AG04450 (cell line): ENCODE results near the gene MYH11. TPM values are rescaled to one million over a fixed set of nuclear protein-coding genes. Genes with fewer than 3 reads are reported as not detected.
"Not testable (repeated sequence)": the region's sequence is repeated elsewhere in the genome, so short reads cannot be mapped to it uniquely, and the experiment has no call there.

Source experiments
- CTCF ChIA-PET: fragments of 300-600, 350-600 bp; formaldehyde crosslinking; extraction: SDS; loops from one replicate; lab custom pipeline; 2022; ENCODE audit warnings: antibody characterized with exemption, inconsistent platforms; lab: Charles Lee
- POLR2A ChIA-PET: fragments of 350-600 bp; formaldehyde crosslinking; extraction: SDS; loops from one replicate; lab custom pipeline; 2021; ENCODE audit warnings: antibody characterized with exemption, inconsistent platforms; lab: Yijun Ruan, JAX
- DNase-seq: peaks from one replicate; pipeline ENCODE4 v3.0.0-alpha.2; 2011; ENCODE audit warnings: low read depth, low spot score
- H3K27ac ChIP-seq: one replicate; pipeline ENCODE4 v1.5.1; 2012; ENCODE audit warnings: low read depth, low read length, control low read depth
- H3K27me3 ChIP-seq: one replicate; pipeline ENCODE4 v1.6.0; 2012; ENCODE audit warnings: low read length; ENCODE audit not compliant: control insufficient read depth, insufficient read depth
- H3K4me3 ChIP-seq: 2 replicates; pipeline ENCODE4 v1.5.1; 2011; ENCODE audit warnings: mild to moderate bottlenecking, low read depth, low read length, control low read depth
- H3K9me3 ChIP-seq: 2 replicates; pipeline ENCODE4 v1.5.1; 2012; ENCODE audit warnings: low read length; ENCODE audit not compliant: control insufficient read depth, insufficient read depth
- polyA plus RNA-seq: library from polyadenylated mRNA; depleted of rRNA; stranded (reverse); fragments of >200 nt; gene quantifications from 2 replicates; pipeline ENCODE4 v1.2.3, GENCODE V29; 2011
- TF ChIP-seq, protein P1 (sequence below): IDR thresholded peaks from 2 replicates; pipeline ENCODE4 v1.5.1; 2011; ENCODE audit warnings: low read depth, low read length, control low read depth, inconsistent platforms

Gene MYH11
- polyA plus RNA-seq, 1 experiment: 0.20 TPM

DNA sequence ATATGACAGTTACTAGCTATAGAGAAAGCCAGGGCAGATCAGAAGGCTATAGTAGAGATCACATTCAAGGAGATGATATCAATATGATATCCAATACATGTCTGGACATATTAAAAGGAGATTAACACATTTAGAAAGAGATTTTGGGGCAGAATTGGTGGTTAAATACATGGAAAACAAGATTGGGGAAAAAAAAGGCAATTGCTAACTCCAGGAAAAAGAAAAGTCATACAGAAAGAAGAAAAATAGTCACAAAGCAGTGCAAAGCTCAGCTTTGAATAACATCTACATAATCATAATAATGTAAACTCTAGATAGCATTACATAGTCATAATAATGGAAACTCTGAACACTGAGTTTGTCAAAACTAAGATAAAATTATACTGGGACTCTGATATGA lies 40.6 kb downstream of the MYH11 start:
- TF ChIP-seq, protein P1, sequence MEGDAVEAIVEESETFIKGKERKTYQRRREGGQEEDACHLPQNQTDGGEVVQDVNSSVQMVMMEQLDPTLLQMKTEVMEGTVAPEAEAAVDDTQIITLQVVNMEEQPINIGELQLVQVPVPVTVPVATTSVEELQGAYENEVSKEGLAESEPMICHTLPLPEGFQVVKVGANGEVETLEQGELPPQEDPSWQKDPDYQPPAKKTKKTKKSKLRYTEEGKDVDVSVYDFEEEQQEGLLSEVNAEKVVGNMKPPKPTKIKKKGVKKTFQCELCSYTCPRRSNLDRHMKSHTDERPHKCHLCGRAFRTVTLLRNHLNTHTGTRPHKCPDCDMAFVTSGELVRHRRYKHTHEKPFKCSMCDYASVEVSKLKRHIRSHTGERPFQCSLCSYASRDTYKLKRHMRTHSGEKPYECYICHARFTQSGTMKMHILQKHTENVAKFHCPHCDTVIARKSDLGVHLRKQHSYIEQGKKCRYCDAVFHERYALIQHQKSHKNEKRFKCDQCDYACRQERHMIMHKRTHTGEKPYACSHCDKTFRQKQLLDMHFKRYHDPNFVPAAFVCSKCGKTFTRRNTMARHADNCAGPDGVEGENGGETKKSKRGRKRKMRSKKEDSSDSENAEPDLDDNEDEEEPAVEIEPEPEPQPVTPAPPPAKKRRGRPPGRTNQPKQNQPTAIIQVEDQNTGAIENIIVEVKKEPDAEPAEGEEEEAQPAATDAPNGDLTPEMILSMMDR: no peak
- peaks cover 23% of the 10 kb centered on the region for H3K27me3 ChIP-seq
- H3K9me3 ChIP-seq: 0 out of 2 replicates have a peak, but pooled peaks cover under 1% of the 10 kb centered on the region
- DNase-seq: no peak
- no peak overlapping the region for H3K27ac ChIP-seq
- ChIA-PET POLR2A (no interaction called here), CTCF (interaction anchor here (1.0 kb wide), 1 partner anchor 13 kb away, joined by 3 read pairs; no protein-coding TSS in a partner anchor)
- no peak overlapping the region for H3K4me3 ChIP-seq

DNA sequence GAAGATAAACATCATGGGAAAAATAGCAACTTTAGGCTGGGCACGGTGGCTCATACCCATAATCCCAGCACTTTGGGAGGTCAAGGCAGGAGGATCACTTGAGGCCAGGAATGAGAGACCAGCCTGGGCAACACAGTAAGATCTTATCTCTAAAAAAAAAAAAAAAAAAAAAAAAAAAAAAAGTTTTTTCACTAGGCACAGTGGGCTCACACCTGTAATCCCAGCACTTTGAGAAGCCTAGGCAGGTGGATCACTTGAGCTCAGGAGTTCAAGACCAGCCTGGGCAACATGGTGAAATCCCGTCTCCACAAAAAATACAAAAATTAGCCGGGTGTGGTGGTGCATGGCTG lies 44.5 kb downstream of the MYH11 start:
- DNase-seq, H3K9me3 ChIP-seq, POLR2A ChIA-PET, H3K4me3 ChIP-seq, H3K27ac ChIP-seq: not testable (repeated sequence)
- CTCF ChIA-PET: interaction anchor here (2.8 kb wide), 1 partner anchor 9 kb away, joined by 24 read pairs; no protein-coding TSS in a partner anchor
- peaks cover 18% of the 10 kb centered on the region for H3K27me3 ChIP-seq

DNA sequence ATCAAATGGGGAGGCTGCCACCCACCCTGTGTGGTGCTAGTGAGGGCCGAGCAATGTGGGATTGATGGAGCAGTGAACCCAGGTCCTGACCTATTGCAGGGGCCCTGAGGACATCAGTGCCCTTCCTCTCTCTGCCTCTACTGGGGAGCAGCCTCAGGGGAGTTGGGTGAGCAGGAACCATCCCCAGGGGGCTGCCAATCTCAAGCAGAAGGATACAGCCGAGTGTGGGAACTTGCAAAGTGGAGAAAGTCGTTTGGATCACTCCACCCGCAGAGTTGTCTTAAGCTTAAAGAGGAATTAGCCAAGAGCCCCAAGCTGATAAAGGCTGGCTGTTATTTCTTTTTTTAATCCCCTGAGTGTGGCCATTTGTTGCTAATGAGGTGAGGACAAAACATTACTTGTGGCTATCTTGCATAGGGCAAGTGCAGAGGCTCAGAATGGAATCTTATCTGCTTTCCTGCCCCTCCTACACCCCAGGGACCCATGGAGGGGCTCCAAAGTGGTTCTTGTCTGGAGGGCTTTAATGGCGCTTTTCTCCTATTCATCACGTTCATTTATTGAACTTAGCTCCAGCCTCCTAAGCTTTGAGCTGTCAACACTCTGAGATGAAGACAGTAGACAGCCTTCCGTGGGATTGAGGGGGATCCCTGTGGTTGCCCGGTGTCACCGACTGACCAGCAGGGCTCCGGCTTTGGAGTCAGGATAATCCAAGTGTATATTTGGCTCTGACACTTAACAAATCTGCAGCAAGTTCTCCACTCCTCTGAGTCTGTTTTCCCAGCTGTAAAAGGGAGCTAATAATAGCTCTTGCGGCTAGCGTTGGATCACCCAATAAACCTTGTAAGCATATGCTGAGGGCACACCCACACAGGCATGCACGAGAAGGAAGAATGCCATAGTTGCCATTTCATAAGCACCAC lies 45.1 kb downstream of the MYH11 start:
- H3K27me3 ChIP-seq: peaks cover 18% of the 10 kb centered on the region
- TF ChIP-seq, protein P1: peak; percentile 25; the same call in 1 of the 2 replicates
- H3K27ac ChIP-seq: no peak overlapping the region
- no peak overlapping the region for H3K4me3 ChIP-seq
- ChIA-PET CTCF (interaction anchor here (2.8 kb wide), 1 partner anchor 10 kb away, joined by 24 read pairs; no protein-coding TSS in a partner anchor), POLR2A (no interaction called here)
- peak; percentile 77 for DNase-seq
- 0 out of 2 replicates have a peak, but pooled peaks cover 2% of the 10 kb centered on the region for H3K9me3 ChIP-seq

DNA sequence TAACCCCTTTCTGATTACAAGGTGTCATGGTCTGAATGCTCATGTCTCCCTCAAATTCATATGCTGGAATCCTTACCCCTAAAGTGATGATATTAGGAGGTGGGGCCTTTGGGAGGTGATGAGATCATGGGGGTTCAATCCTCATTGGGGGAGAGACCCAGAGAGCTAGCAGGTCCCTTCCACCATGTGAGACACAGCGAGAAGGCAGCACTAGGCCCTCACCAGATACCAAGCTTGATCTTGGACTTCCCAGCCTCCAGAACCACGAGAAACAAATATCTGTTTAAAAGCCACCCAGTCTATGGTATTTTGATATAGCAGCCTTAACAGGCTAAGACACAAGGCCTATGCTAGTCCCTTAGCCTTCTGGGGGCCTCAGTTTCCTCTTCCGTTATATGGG lies 45.9 kb downstream of the MYH11 start:
- no peak overlapping the region for H3K4me3 ChIP-seq
- 0 out of 2 replicates have a peak, but pooled peaks cover 2% of the 10 kb centered on the region for H3K9me3 ChIP-seq
- ChIA-PET CTCF (interaction anchor here (1.0 kb wide), 1 partner anchor 11 kb away, joined by 4 read pairs; no protein-coding TSS in a partner anchor), POLR2A (no interaction called here)
- no peak for DNase-seq
- no peak overlapping the region for H3K27ac ChIP-seq
- TF ChIP-seq, protein P1: no peak
- H3K27me3 ChIP-seq: peaks cover 18% of the 10 kb centered on the region

DNA sequence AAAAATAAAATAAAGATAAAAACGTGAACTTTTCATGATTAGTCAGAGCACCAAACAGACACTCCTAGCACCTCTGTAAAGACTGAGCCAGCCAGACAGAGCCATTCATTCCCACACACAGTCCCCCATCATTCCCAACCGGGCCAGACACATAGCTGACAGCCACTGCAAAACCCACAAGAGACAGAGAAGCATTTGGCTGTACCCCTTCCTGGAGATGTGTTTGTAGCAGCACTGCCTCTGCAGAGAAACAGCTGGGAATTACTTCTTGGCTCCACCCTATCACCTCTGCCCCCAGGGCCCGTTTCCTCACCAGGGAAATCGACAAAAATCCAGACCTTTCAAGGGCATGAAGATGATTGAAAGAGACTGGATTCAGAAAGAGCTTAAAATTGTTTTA lies 46.4 kb downstream of the MYH11 start:
- H3K4me3 ChIP-seq: no peak overlapping the region
- no peak for DNase-seq
- TF ChIP-seq, protein P1: no peak
- no peak overlapping the region for H3K27ac ChIP-seq
- 0 out of 2 replicates have a peak, but pooled peaks cover 2% of the 10 kb centered on the region for H3K9me3 ChIP-seq
- POLR2A ChIA-PET: no interaction called here
- H3K27me3 ChIP-seq: peaks cover 18% of the 10 kb centered on the region
- CTCF ChIA-PET: interaction anchor here (1.0 kb wide), 1 partner anchor 11 kb away, joined by 4 read pairs; no protein-coding TSS in a partner anchor

DNA sequence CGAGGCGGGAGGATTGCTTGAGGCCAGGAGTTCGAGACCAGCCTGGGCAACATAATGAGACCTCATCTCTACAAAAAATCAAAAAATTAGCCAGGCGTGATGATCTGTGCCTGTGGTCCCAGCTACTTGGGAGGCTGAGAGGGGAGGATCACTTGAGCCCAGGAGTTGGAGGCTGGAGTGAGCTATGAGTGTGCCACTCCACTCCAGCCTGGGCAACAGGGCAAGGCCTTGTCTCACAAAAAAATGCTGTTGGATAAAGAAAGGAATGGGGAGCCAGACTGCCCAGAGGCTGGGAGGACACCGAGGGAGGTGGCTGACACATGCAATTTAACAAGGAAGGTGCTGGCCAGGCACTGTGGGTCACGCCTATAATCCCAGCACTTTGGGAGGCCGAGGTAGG lies 47.5 kb downstream of the MYH11 start:
- H3K4me3 ChIP-seq, DNase-seq, H3K27ac ChIP-seq, POLR2A ChIA-PET, H3K9me3 ChIP-seq: not testable (repeated sequence)
- CTCF ChIA-PET: interaction anchor here (3.2 kb wide), 1 partner anchor 13 kb away, joined by 9 read pairs; no protein-coding TSS in a partner anchor
- H3K27me3 ChIP-seq: peaks cover 13% of the 10 kb centered on the region
